DOHH2 (cell line): ENCODE measurements around the gene DAZAP2.

Experiments used
- H3F3A ChIP-seq: fragments of 200-600 bp; sonication (generic), shearing (Covaris generic); 2 replicates; pipeline ENCODE4 v1.6.0; 2016; ENCODE audit warnings: antibody characterized with exemption, mild to moderate bottlenecking; ENCODE audit not compliant: control insufficient read depth, insufficient read depth
- H3K27ac ChIP-seq: fragments of 200-600 bp; sonication (generic); 2 replicates; pipeline ENCODE4 v1.5.1; 2014; ENCODE audit warnings: low read depth, mild to moderate bottlenecking, low read length, moderate library complexity
- H3K27me3 ChIP-seq: fragments of 200-600 bp; sonication (generic); 2 replicates; pipeline ENCODE4 v1.6.1; 2014; ENCODE audit warnings: mild to moderate bottlenecking, low read length, mixed read lengths; ENCODE audit not compliant: control insufficient read depth
- H3K36me3 ChIP-seq: fragments of 200-600 bp; sonication (generic); 2 replicates; pipeline ENCODE4 v1.6.1; 2014; ENCODE audit warnings: mild to moderate bottlenecking, low read length, moderate library complexity, mixed read lengths; ENCODE audit not compliant: control insufficient read depth
- H3K4me1 ChIP-seq: fragments of 200-600 bp; sonication (generic); 2 replicates; pipeline ENCODE4 v1.6.1; 2014; ENCODE audit warnings: mild to moderate bottlenecking, low read length, mixed read lengths; ENCODE audit not compliant: control insufficient read depth
- H3K4me2 ChIP-seq: fragments of 200-600 bp; sonication (generic); 2 replicates; pipeline ENCODE4 v1.6.0; 2014; ENCODE audit warnings: mild to moderate bottlenecking, low read length, moderate library complexity
- H3K4me3 ChIP-seq: fragments of 200-600 bp; sonication (generic); 2 replicates; pipeline ENCODE4 v1.5.1; 2014; ENCODE audit warnings: mild to moderate bottlenecking, low read length, mixed read lengths
- H3K79me2 ChIP-seq: fragments of 200-600 bp; sonication (generic); 2 replicates; pipeline ENCODE4 v1.6.1; 2014; ENCODE audit warnings: mild to moderate bottlenecking, low read length, mixed read lengths; ENCODE audit not compliant: control insufficient read depth
- H3K9me2 ChIP-seq: fragments of 200-600 bp; sonication (generic); replicated peaks from 2 replicates; pipeline ENCODE4 v1.6.1; 2014; ENCODE audit warnings: mild to moderate bottlenecking, low read length, mixed read lengths; ENCODE audit not compliant: control insufficient read depth
- H3K9me3 ChIP-seq: fragments of 200-600 bp; sonication (generic); 2 replicates; pipeline ENCODE4 v1.6.1; 2014; ENCODE audit warnings: antibody characterized with exemption, low read length, mixed read lengths; ENCODE audit not compliant: control insufficient read depth, insufficient read depth
- H4K20me1 ChIP-seq: fragments of 200-600 bp; sonication (generic); 2 replicates; pipeline ENCODE4 v1.6.0; 2014; ENCODE audit warnings: low read depth, mild to moderate bottlenecking, antibody characterized with exemption, low read length, moderate library complexity; ENCODE audit not compliant: control insufficient read depth, insufficient read depth
- CTCF ChIP-seq: fragments of 200-600 bp; sonication (generic); IDR thresholded peaks from one replicate; pipeline ENCODE4 v1.5.1; 2014; ENCODE audit warnings: antibody characterized with exemption, mild to moderate bottlenecking, low read depth, low read length; ENCODE audit not compliant: poor library complexity, severe bottlenecking
- EZH2phosphoT487 ChIP-seq: fragments of 200-600 bp; sonication (generic); IDR thresholded peaks from 2 replicates; pipeline ENCODE4 v1.6.1; 2017; ENCODE audit warnings: borderline replicate concordance, mild to moderate bottlenecking, antibody characterized with exemption, low read length, moderate library complexity, mixed read lengths

DAZAP2 gene

GRCh38 chr12:51238037-51238509 lies 553 bp upstream of the DAZAP2 start:
- TF ChIP-seq CTCF (peak; percentile 39), EZH2phosphoT487 (no peak)
- Histone ChIP-seq H3K4me2 (peak overlapping the region; percentile 87), H3F3A (peaks cover 2% of the 10 kb centered on the region; the same call in 1 of the 2 replicates), H3K27ac (peak overlapping the region; percentile 95; the same call in 1 of the 2 replicates), H3K27me3 (no peaks in the 10 kb centered on the region), H3K9me2 (no peaks in the 10 kb centered on the region), H3K4me3 (peak overlapping the region; percentile 97), H3K36me3 (peaks cover 36% of the 10 kb centered on the region), H4K20me1 (no peaks in the 10 kb centered on the region), H3K4me1 (peaks cover 15% of the 10 kb centered on the region), H3K79me2 (peaks cover 26% of the 10 kb centered on the region), H3K9me3 (no peaks in the 10 kb centered on the region)

- Histone ChIP-seq H3K27ac (no peak overlapping the region), H3K27me3 (no peaks in the 10 kb centered on the region)
These were observed 2.3 kb downstream of the DAZAP2 start for GRCh38 chr12:51240971-51241370.

GRCh38 chr12:51242120-51242519 lies 3.5 kb downstream of the DAZAP2 start:
- no peak overlapping the region for H3K4me3 ChIP-seq
- no peaks in the 10 kb centered on the region for H3K27me3 ChIP-seq
- H3K27ac ChIP-seq = no peak overlapping the region
- TF ChIP-seq EZH2phosphoT487 = no peak
- H3F3A ChIP-seq = peaks cover 9% of the 10 kb centered on the region
- no peaks in the 10 kb centered on the region for H4K20me1 ChIP-seq
- H3K9me3 ChIP-seq = no peaks in the 10 kb centered on the region
- H3K9me2 ChIP-seq = no peaks in the 10 kb centered on the region
- H3K79me2 ChIP-seq = peaks cover 26% of the 10 kb centered on the region
- peaks cover 31% of the 10 kb centered on the region for H3K4me1 ChIP-seq
- peaks cover 52% of the 10 kb centered on the region for H3K36me3 ChIP-seq
- no peak overlapping the region for H3K4me2 ChIP-seq

More at GRCh38 chr12:51240971-51241370, 2.3 kb downstream of the DAZAP2 start:
- TF ChIP-seq EZH2phosphoT487 = no peak
- TF ChIP-seq CTCF = no peak
- H3K4me3 ChIP-seq = no peak overlapping the region
- peaks cover 9% of the 10 kb centered on the region for H3F3A ChIP-seq
- H3K4me2 ChIP-seq = no peak overlapping the region
- no peaks in the 10 kb centered on the region for H3K9me3 ChIP-seq
- peaks cover 26% of the 10 kb centered on the region for H3K79me2 ChIP-seq
- H4K20me1 ChIP-seq = no peaks in the 10 kb centered on the region
- peaks cover 19% of the 10 kb centered on the region for H3K4me1 ChIP-seq
- peaks cover 50% of the 10 kb centered on the region for H3K36me3 ChIP-seq
- no peaks in the 10 kb centered on the region for H3K9me2 ChIP-seq

GRCh38 chr12:51242876-51243275 lies 4.2 kb downstream of the DAZAP2 start:
- Histone ChIP-seq H3K9me2 (no peaks in the 10 kb centered on the region), H3K36me3 (peaks cover 52% of the 10 kb centered on the region), H3K9me3 (no peaks in the 10 kb centered on the region), H3F3A (peaks cover 9% of the 10 kb centered on the region), H3K27me3 (no peaks in the 10 kb centered on the region), H3K4me3 (no peak overlapping the region), H4K20me1 (no peaks in the 10 kb centered on the region), H3K4me2 (no peak overlapping the region), H3K27ac (no peak overlapping the region), H3K79me2 (peaks cover 26% of the 10 kb centered on the region), H3K4me1 (peaks cover 35% of the 10 kb centered on the region)
- TF ChIP-seq EZH2phosphoT487 = no peak
- TF ChIP-seq CTCF = no peak
